ENCODE results near the gene TNIK.

TNIK gene

DNA sequence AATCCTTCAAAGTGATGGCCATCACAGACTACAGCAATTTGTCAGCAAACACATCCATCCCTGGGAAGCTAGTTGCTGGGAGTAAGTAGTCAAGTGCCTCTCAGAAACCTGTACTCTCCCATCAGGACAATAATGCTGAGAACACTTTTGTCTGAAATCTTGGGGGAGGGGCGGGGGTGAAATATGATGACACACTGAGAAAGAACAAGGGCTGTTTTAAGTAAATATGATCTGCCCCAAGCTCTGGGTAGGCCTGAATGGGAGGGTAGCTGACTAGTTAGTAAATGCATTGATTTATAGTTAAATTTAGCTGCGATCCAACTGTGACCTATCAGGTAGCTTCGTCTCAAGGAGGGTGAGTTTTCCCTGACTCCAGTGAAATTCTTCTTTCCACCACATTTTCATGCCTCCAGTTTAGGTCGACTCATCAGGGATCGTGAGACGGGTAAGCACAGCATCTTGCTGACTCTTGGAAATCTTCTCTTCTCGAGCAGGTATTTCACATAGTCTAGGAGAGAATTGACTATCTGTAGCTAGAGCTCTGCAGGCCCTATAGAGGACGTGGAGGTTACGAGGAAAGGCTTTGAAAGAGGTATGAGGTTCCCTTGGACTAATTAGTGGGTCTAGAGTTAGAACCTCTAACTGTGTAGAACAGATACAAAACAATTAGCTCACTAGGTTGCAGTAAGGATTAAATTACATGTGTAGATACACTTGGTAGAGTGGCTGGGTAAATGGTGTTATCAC, 220.3 kb downstream of the TNIK start:
- Histone ChIP-seq H2AFZ (no peak overlapping the region), H3K27me3 (ENCODE audit: control insufficient read depth, insufficient read depth, low read length) (no peaks in the 10 kb centered on the region), H3K4me1 (peaks cover 5% of the 10 kb centered on the region), H3K9ac (no peak overlapping the region), H3K4me3 (ENCODE audit: low read depth, low read length) (no peak overlapping the region), H3K27ac (no peak overlapping the region), H3K4me2 (ENCODE audit: low read length) (no peak overlapping the region), H3K9me3 (ENCODE audit: control insufficient read depth, low read length) (no peaks in the 10 kb centered on the region), H3K36me3 (ENCODE audit: control insufficient read depth, insufficient read depth, low read length) (no peaks in the 10 kb centered on the region), H3K79me2 (no peaks in the 10 kb centered on the region)
- TF ChIP-seq, protein P1, sequence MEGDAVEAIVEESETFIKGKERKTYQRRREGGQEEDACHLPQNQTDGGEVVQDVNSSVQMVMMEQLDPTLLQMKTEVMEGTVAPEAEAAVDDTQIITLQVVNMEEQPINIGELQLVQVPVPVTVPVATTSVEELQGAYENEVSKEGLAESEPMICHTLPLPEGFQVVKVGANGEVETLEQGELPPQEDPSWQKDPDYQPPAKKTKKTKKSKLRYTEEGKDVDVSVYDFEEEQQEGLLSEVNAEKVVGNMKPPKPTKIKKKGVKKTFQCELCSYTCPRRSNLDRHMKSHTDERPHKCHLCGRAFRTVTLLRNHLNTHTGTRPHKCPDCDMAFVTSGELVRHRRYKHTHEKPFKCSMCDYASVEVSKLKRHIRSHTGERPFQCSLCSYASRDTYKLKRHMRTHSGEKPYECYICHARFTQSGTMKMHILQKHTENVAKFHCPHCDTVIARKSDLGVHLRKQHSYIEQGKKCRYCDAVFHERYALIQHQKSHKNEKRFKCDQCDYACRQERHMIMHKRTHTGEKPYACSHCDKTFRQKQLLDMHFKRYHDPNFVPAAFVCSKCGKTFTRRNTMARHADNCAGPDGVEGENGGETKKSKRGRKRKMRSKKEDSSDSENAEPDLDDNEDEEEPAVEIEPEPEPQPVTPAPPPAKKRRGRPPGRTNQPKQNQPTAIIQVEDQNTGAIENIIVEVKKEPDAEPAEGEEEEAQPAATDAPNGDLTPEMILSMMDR (IDR thresholded peaks at IDR 0.05): no peak

DNA sequence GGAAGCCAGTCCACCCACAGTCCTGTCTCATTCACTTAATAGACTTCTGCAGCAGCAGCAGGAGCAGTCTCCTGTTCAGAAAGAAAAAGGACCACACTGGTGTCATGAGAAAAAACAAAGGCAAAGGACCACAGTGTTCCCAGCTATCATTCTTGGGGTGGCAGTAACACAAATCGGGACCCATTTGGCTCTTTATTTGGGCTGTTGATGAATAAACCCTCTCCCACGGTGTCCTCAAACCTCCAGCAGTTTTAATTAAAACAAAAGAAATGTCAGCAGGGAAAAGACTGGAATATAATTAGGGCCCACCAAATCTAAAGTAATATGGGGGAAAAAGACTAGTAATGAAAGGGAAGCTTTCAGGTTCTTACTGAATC, 223.2 kb downstream of the TNIK start:
- Histone ChIP-seq H3K36me3 (ENCODE audit: control insufficient read depth, insufficient read depth, low read length) (no peaks in the 10 kb centered on the region), H2AFZ (no peak overlapping the region), H3K27ac (no peak overlapping the region), H3K9ac (no peak overlapping the region), H3K79me2 (no peaks in the 10 kb centered on the region), H3K27me3 (ENCODE audit: control insufficient read depth, insufficient read depth, low read length) (no peaks in the 10 kb centered on the region), H3K4me2 (ENCODE audit: low read length) (no peak overlapping the region), H3K9me3 (ENCODE audit: control insufficient read depth, low read length) (no peaks in the 10 kb centered on the region), H3K4me1 (peaks cover 5% of the 10 kb centered on the region), H3K4me3 (ENCODE audit: low read depth, low read length) (no peak overlapping the region)
- TF ChIP-seq, protein P1 (IDR thresholded peaks at IDR 0.05): no peak

DNA sequence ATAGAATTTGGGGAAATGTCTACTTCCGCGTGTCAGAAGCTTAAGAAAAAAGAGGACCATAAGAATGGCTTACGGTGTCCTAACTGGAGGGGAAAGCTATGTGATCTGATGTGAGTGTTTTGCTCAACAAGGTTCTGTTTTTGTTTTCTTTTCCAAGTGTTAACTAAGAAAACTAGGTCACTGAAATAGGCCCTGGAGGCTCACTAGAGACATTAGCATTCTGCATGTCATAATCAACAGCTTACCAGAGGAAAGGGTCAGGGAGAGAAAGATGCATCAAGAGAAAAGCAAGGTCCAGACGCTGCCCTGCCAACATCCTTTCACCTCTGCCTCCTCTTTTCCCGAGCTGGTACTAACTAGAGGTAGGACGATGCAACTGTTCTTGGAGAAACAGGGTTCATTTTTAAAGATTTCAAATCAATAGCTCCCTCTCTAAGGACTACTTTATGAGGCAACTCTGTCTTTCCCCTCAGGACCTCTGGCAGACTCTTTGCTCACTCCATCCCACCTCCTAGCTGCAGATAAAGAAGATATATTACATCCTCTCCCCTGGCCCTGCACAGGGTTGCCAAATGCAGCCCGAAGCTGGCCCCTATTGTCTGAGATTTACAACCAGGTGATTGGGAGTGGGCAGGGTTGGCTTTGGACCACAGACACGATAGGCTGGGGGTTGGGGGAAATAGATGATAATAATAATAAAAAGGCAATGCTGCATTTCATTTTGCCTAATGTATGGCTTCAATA, 223.8 kb downstream of the TNIK start:
- no peaks in the 10 kb centered on the region for H3K79me2 ChIP-seq
- H3K9me3 ChIP-seq (ENCODE audit: control insufficient read depth, low read length): no peaks in the 10 kb centered on the region
- no peak overlapping the region for H3K27ac ChIP-seq
- H3K4me3 ChIP-seq (ENCODE audit: low read depth, low read length): no peak overlapping the region
- no peak overlapping the region for H3K4me2 ChIP-seq (ENCODE audit: low read length)
- TF ChIP-seq, protein P1 (IDR thresholded peaks at IDR 0.05): no peak
- no peak overlapping the region for H2AFZ ChIP-seq
- no peaks in the 10 kb centered on the region for H3K36me3 ChIP-seq (ENCODE audit: control insufficient read depth, insufficient read depth, low read length)
- H3K9ac ChIP-seq: no peak overlapping the region
- H3K4me1 ChIP-seq: peaks cover 5% of the 10 kb centered on the region
- no peaks in the 10 kb centered on the region for H3K27me3 ChIP-seq (ENCODE audit: control insufficient read depth, insufficient read depth, low read length)

DNA sequence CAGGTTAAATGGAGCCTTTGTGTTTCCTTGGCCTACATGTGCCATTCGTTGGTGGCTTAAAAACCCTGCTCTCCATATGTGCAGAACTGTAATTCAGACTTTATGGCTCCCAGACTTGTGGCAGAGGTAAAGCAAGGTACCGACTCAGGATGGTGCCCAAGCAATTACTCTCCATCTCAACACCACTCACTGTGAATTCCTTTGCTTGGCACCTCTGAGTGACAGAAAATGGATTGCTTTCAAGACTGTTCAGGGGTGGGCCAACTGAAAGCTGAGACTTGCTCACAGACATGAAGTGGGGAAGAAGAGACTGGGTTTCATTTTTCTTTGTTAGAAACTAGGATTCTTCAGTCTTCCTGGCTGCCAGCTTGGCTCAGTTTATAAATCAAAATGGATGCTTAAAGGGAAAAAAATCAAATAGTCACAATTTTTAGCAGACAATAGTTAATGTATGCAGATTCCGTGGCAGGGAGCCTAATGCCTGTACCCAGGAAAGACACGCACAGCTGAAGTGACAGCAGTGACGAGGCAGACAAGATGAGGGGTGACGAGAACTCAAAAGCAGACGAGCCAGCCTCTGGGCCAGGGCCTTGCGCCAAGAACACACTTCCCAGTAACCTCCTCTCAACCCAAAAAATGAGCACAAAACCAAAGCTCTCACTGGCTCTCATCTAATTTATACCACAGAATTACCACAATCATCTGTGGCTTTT, 225.8 kb downstream of the TNIK start:
- H3K27ac ChIP-seq: no peak overlapping the region
- peaks cover 3% of the 10 kb centered on the region for H3K4me1 ChIP-seq
- no peak overlapping the region for H3K4me2 ChIP-seq (ENCODE audit: low read length)
- H3K9me3 ChIP-seq (ENCODE audit: control insufficient read depth, low read length): no peaks in the 10 kb centered on the region
- no peaks in the 10 kb centered on the region for H3K79me2 ChIP-seq
- H3K4me3 ChIP-seq (ENCODE audit: low read depth, low read length): no peak overlapping the region
- no peak overlapping the region for H2AFZ ChIP-seq
- TF ChIP-seq, protein P1 (IDR thresholded peaks at IDR 0.05): no peak
- H3K27me3 ChIP-seq (ENCODE audit: control insufficient read depth, insufficient read depth, low read length): no peaks in the 10 kb centered on the region
- H3K9ac ChIP-seq: no peak overlapping the region
- H3K36me3 ChIP-seq (ENCODE audit: control insufficient read depth, insufficient read depth, low read length): no peaks in the 10 kb centered on the region
